SH-SY5Y (cell line): Measurements from ENCODE around the gene NKAIN2.

Experiments used
- GATA2 ChIP-seq: IDR thresholded peaks from 2 replicates; pipeline ENCODE4 v1.6.1; 2011; ENCODE audit warnings: mild to moderate bottlenecking, low read depth, low read length
- GATA3 ChIP-seq: IDR thresholded peaks from 2 replicates; pipeline ENCODE4 v1.6.1; 2011; ENCODE audit warnings: low read depth, mild to moderate bottlenecking, low read length, moderate library complexity

DNA sequence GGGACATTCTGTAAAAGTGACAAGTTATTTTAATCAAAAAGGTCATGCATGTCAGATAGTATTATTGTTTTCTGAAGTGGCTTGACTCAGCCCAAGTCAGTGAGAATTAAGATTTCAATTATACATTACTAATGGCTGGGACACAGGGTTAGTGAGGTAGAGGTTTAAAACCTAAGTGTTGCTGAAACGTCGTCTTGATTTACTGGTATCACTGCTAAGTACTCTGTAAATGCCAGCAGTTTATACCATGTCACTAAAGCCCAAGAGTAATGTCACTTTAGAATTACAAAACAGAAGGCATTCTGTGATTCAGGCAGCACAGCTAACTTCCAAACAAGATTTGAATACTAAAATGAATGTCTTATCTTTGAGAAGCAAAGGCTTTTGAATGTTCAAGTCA lies 176.6 kb downstream of the NKAIN2 start:
- TF ChIP-seq GATA2 (no peak), GATA3 (no peak)
